GM20000 (cell line): Measurements from ENCODE around the gene ATMIN.

Experiments used
- DNase-seq: peaks from one replicate; pipeline ENCODE4 v3.0.0; 2012; ENCODE audit warnings: low spot score
- CTCF ChIP-seq: IDR thresholded peaks from 2 replicates; pipeline ENCODE4 v1.5.1; 2012; ENCODE audit warnings: mild to moderate bottlenecking, control low read depth; ENCODE audit errors: extremely low read depth, missing control alignments

The ATMIN gene

GRCh38 chr16:81000873-81001272, 34.8 kb upstream of the ATMIN start:
- TF ChIP-seq CTCF = no peak
- no peak for DNase-seq

- no peak for TF ChIP-seq CTCF
Measured at GRCh38 chr16:81001330-81001729, 34.3 kb upstream of the ATMIN start.

GRCh38 chr16:81003064-81003463, 32.6 kb upstream of the ATMIN start:
- TF ChIP-seq CTCF = no peak
- DNase-seq = no peak

More at GRCh38 chr16:81001330-81001729, 34.3 kb upstream of the ATMIN start:
- no peak for DNase-seq

GRCh38 chr16:81003610-81004460, 31.8 kb upstream of the ATMIN start:
- no peak for TF ChIP-seq CTCF
- DNase-seq = no peak

GRCh38 chr16:81004646-81005353, 30.8 kb upstream of the ATMIN start:
- peak; percentile 27 for TF ChIP-seq CTCF
- DNase-seq = peak; percentile 32

- TF ChIP-seq CTCF = no peak
- no peak for DNase-seq
Measured at GRCh38 chr16:81005610-81006161, 30.0 kb upstream of the ATMIN start.
